Activated gamma-delta T cell (primary cell): Measurements from ENCODE around the gene AAK1.
"Not testable (repeated sequence)": the region's sequence is repeated elsewhere in the genome, so short reads cannot be mapped to it uniquely, and the experiment has no call there.

Experiments used
- DNase-seq: peaks from one replicate; lab custom pipeline; 2025; lab: John Stamatoyannopoulos, UW

AAK1 gene

GRCh38 chr2:69600425-69600824 lies 43.1 kb downstream of the AAK1 start:
- no peak for DNase-seq

GRCh38 chr2:69597843-69598610 lies 45.5 kb downstream of the AAK1 start:
- DNase-seq: no peak

GRCh38 chr2:69597105-69597504 lies 46.4 kb downstream of the AAK1 start:
- no peak for DNase-seq

GRCh38 chr2:69594341-69594740 lies 49.2 kb downstream of the AAK1 start:
- DNase-seq: no peak

- DNase-seq: no peak
Observed at GRCh38 chr2:69592511-69592910, 51.0 kb downstream of the AAK1 start.

GRCh38 chr2:69589973-69590652 lies 53.4 kb downstream of the AAK1 start:
- no peak for DNase-seq

- no peak for DNase-seq
Observed at GRCh38 chr2:69588945-69589344, 54.6 kb downstream of the AAK1 start.

GRCh38 chr2:69588403-69588802 lies 55.1 kb downstream of the AAK1 start:
- no peak for DNase-seq

GRCh38 chr2:69585855-69586555 lies 57.5 kb downstream of the AAK1 start:
- no peak for DNase-seq

- DNase-seq: no peak
Observed at GRCh38 chr2:69584127-69584889, 59.2 kb downstream of the AAK1 start.

- DNase-seq: no peak
Observed at GRCh38 chr2:69583321-69583833, 60.2 kb downstream of the AAK1 start.

GRCh38 chr2:69582582-69583176 lies 60.9 kb downstream of the AAK1 start:
- DNase-seq: no peak

- no peak for DNase-seq
Observed at GRCh38 chr2:69581774-69582581, 61.6 kb downstream of the AAK1 start.

GRCh38 chr2:69580486-69580885 lies 63.1 kb downstream of the AAK1 start:
- no peak for DNase-seq

GRCh38 chr2:69579536-69579935 lies 64.0 kb downstream of the AAK1 start:
- no peak for DNase-seq

GRCh38 chr2:69578198-69578540 lies 65.4 kb downstream of the AAK1 start:
- no peak for DNase-seq

GRCh38 chr2:69577467-69578197 lies 65.9 kb downstream of the AAK1 start:
- DNase-seq: no peak

GRCh38 chr2:69576880-69577279 lies 66.7 kb downstream of the AAK1 start:
- no peak for DNase-seq

GRCh38 chr2:69575926-69576325 lies 67.6 kb downstream of the AAK1 start:
- DNase-seq: no peak

GRCh38 chr2:69575371-69575770 lies 68.2 kb downstream of the AAK1 start:
- DNase-seq: not testable (repeated sequence)
